HepG2 (cell line): ENCODE measurements around the gene A3GALT2. TPM values are rescaled to one million over a fixed set of nuclear protein-coding genes. Genes with fewer than 3 reads are reported as not detected.

ENCODE experiments used
- ARNT2 ChIP-seq: sonication (generic); formaldehyde crosslinking; IDR thresholded peaks from 2 replicates; pipeline ENCODE4 v1.8.0; 2022; ENCODE audit warnings: mild to moderate bottlenecking, low read depth, missing genetic modification reagents, moderate library complexity
- CEBPB ChIP-seq: IDR thresholded peaks from 2 replicates; pipeline ENCODE4 v1.6.1; 2011; ENCODE audit warnings: low read depth, low read length, improper control_type of control experiment, borderline replicate concordance
- CENPT ChIP-seq: sonication (generic); formaldehyde crosslinking; IDR thresholded peaks from 2 replicates; pipeline ENCODE4 v1.8.0; 2022; ENCODE audit warnings: low read depth, mild to moderate bottlenecking, moderate library complexity, missing genetic modification reagents
- ELF3 ChIP-seq: IDR thresholded peaks from 2 replicates; pipeline ENCODE4 v1.6.1; 2016; ENCODE audit warnings: missing genetic modification reagents, missing compliant biosample characterization
- EZH2 ChIP-seq: conservative IDR thresholded peaks from 2 replicates; pipeline ENCODE4 v1.6.1; 2012; ENCODE audit warnings: mild to moderate bottlenecking, low read depth, low read length, moderate library complexity
- FOSL1 ChIP-seq: sonication (generic); formaldehyde crosslinking; IDR thresholded peaks from 2 replicates; pipeline ENCODE4 v1.9.0; 2021; ENCODE audit warnings: missing genetic modification reagents, borderline replicate concordance
- FOXC1 ChIP-seq: sonication (generic); formaldehyde crosslinking; IDR thresholded peaks from 2 replicates; pipeline ENCODE4 v1.8.0; 2022; ENCODE audit warnings: mild to moderate bottlenecking, missing genetic modification reagents, borderline replicate concordance
- HBP1 ChIP-seq: IDR thresholded peaks from 2 replicates; pipeline ENCODE4 v1.6.1; 2016; ENCODE audit warnings: low read depth, control low read depth
- HNRNPK ChIP-seq: fragments of 200-400 bp; formaldehyde crosslinking; IDR thresholded peaks from 2 replicates; pipeline ENCODE4 v1.6.1; 2018; ENCODE audit warnings: low read length, low read depth, moderate library complexity, mild to moderate bottlenecking; ENCODE audit not compliant: poor library complexity, severe bottlenecking
- IRF2 ChIP-seq: IDR thresholded peaks from 2 replicates; pipeline ENCODE4 v1.6.1; 2018; ENCODE audit warnings: missing genetic modification reagents, missing compliant biosample characterization
- POLR2AphosphoS5 ChIP-seq: IDR thresholded peaks from 2 replicates; pipeline ENCODE4 v1.6.1; 2012; ENCODE audit warnings: low read depth, low read length
- RNF219 ChIP-seq: sonication (generic); formaldehyde crosslinking; IDR thresholded peaks from 2 replicates; pipeline ENCODE4 v1.5.0; 2020; ENCODE audit warnings: mild to moderate bottlenecking, missing genetic modification reagents
- TEAD2 ChIP-seq: sonication (generic); formaldehyde crosslinking; IDR thresholded peaks from 2 replicates; pipeline ENCODE4 v1.9.0; 2021; ENCODE audit warnings: missing genetic modification reagents
- TMF1 ChIP-seq: sonication (generic); formaldehyde crosslinking; IDR thresholded peaks from 2 replicates; pipeline ENCODE4 v1.8.1; 2022; ENCODE audit warnings: low read depth, missing genetic modification reagents
- UBTF ChIP-seq: sonication (generic); formaldehyde crosslinking; IDR thresholded peaks from 2 replicates; pipeline ENCODE4 v1.4.0; 2020; ENCODE audit warnings: mild to moderate bottlenecking, missing genetic modification reagents
- ZC3H4 ChIP-seq: sonication (generic); formaldehyde crosslinking; IDR thresholded peaks from 2 replicates; pipeline ENCODE4 v1.4.0; 2020; ENCODE audit warnings: missing genetic modification reagents, borderline replicate concordance
- ZNF503 ChIP-seq: sonication (generic); formaldehyde crosslinking; IDR thresholded peaks from 2 replicates; pipeline ENCODE4 v1.4.0; 2020; ENCODE audit warnings: missing genetic modification reagents
- ZNF589 ChIP-seq: sonication (generic); formaldehyde crosslinking; conservative IDR thresholded peaks from 2 replicates; pipeline ENCODE4 v1.8.0; 2022; ENCODE audit warnings: mild to moderate bottlenecking, moderate library complexity, missing genetic modification reagents
- ZNF607 ChIP-seq: sonication (generic); formaldehyde crosslinking; IDR thresholded peaks from 2 replicates; pipeline ENCODE4 v1.5.1; 2020; ENCODE audit warnings: missing genetic modification reagents, mild to moderate bottlenecking, borderline replicate concordance
- ZSCAN20 ChIP-seq: sonication (generic); formaldehyde crosslinking; IDR thresholded peaks from 2 replicates; pipeline ENCODE4 v1.4.0; 2020; ENCODE audit warnings: missing genetic modification reagents, mild to moderate bottlenecking, borderline replicate concordance
- ZSCAN31 ChIP-seq: sonication (generic); formaldehyde crosslinking; IDR thresholded peaks from 2 replicates; pipeline ENCODE4 v1.5.0; 2020; ENCODE audit warnings: low read depth, mild to moderate bottlenecking, missing genetic modification reagents
- polyA plus RNA-seq, 8 experiments: library from polyadenylated mRNA; depleted of rRNA in 3 of 8; stranded (reverse) in 7 of 8; unstranded in 1 of 8; fragments of >200 nt; fragmentation: Illumina TruSeq in 4 of 8; extraction: Trizol in 4 of 8; gene quantifications; 2 replicates each; pipeline versions ENCODE4 v1.2.1 to v1.2.3, GENCODE V29; 2011 to 2016; ENCODE audit warnings: low read depth in 4 of 8, missing spikeins in 1 of 8, mixed read lengths in 1 of 8; ENCODE audit not compliant: insufficient read depth in 1 of 8
- total RNA-seq, 5 experiments: library from RNA; depleted of rRNA; stranded (reverse); fragments of >200 nt; fragmentation: Illumina TruSeq; extraction: Trizol; gene quantifications; 2 replicates each; pipeline ENCODE4 v1.2.3, GENCODE V29; 2016; ENCODE audit warnings: low read depth in 1 of 5

Gene A3GALT2
- total and polyA plus RNA-seq, 2 of the 13 experiments (the other 11 are each of a cell fraction or from before 2014, with no cell fraction given), result not detected

GRCh38 chr1:33349778-33350610, 29.1 kb upstream of the A3GALT2 start (continued):
- TF ChIP-seq IRF2 (CRISPR knock-in tag) (no peak), TEAD2 (CRISPR knock-in tag) (0 out of 2 replicates have a peak, but pooled peaks have one; percentile 20), TMF1 (no peak), CEBPB (no peak), ZNF589 (CRISPR knock-in tag) (peak; percentile 60; the same call in 1 of the 2 replicates), CENPT (CRISPR knock-in tag) (no peak; the same call in 1 of the 2 replicates), ZSCAN20 (CRISPR knock-in tag) (peak; percentile 69; the same call in 1 of the 2 replicates), ELF3 (CRISPR knock-in tag) (peak; percentile 59), ZSCAN31 (CRISPR knock-in tag) (peak; percentile 75), POLR2AphosphoS5 (peak; percentile 76), ZNF607 (CRISPR knock-in tag) (peak; percentile 30; the same call in 1 of the 2 replicates), ZNF503 (CRISPR knock-in tag) (peak; percentile 46; the same call in 1 of the 2 replicates), EZH2 (no peak), FOSL1 (CRISPR knock-in tag) (no peak), FOXC1 (CRISPR knock-in tag) (peak; percentile 85), RNF219 (CRISPR knock-in tag) (no peak), HBP1 (peak; percentile 56), UBTF (CRISPR knock-in tag) (peak; percentile 54; the same call in 1 of the 2 replicates), HNRNPK (peak; percentile 22), ZC3H4 (CRISPR knock-in tag) (peak; percentile 66; the same call in 1 of the 2 replicates), ARNT2 (CRISPR knock-in tag) (no peak; the same call in 1 of the 2 replicates)
